MM.1S (cell line): ENCODE data around the gene MMS22L.

ENCODE experiments used
- CTCF ChIP-seq: fragments of 300-600 bp; sonication (generic); IDR thresholded peaks from 2 replicates; pipeline ENCODE4 v1.5.1; 2016; ENCODE audit warnings: antibody characterized with exemption, low read length, mixed read lengths
- EZH2phosphoT487 ChIP-seq: fragments of 300-600 bp; sonication (generic); IDR thresholded peaks from 2 replicates; pipeline ENCODE4 v1.6.1; 2018; ENCODE audit warnings: antibody characterized with exemption, low read length

- TF ChIP-seq EZH2phosphoT487 (no peak), CTCF (no peak)
These were observed 21.7 kb upstream of the MMS22L start for GRCh38 chr6:97304701-97305100.
